ENCODE results near the gene RPS28.

DNA sequence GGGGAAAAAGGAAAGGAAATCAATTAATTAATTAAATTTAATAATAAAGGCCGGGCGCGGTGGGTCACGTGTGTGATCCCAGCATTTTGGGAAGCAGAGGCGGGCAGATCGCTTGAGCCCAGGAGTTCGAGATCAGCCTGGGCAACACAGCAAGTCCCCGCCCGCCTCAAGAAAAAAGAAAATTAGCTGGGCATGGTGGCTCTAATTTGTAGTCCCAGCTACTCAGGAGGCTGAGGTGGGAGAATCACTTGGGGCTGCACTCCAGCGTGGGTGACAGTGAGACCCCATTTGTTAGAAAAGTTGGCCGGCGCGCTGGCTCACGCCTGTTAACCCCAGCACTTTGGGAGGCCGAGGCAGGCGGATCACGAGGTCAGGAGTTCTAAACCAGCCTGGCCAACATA lies 12.4 kb upstream of the RPS28 start:
- TF ChIP-seq, protein P1, sequence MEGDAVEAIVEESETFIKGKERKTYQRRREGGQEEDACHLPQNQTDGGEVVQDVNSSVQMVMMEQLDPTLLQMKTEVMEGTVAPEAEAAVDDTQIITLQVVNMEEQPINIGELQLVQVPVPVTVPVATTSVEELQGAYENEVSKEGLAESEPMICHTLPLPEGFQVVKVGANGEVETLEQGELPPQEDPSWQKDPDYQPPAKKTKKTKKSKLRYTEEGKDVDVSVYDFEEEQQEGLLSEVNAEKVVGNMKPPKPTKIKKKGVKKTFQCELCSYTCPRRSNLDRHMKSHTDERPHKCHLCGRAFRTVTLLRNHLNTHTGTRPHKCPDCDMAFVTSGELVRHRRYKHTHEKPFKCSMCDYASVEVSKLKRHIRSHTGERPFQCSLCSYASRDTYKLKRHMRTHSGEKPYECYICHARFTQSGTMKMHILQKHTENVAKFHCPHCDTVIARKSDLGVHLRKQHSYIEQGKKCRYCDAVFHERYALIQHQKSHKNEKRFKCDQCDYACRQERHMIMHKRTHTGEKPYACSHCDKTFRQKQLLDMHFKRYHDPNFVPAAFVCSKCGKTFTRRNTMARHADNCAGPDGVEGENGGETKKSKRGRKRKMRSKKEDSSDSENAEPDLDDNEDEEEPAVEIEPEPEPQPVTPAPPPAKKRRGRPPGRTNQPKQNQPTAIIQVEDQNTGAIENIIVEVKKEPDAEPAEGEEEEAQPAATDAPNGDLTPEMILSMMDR (IDR thresholded peaks at IDR 0.05), result no peak
- no peak for TF ChIP-seq POLR2A (IDR thresholded peaks at IDR 0.05)
